Measurements from ENCODE around the gene ATXN3.
A peak's percentile ranks its signal among the peaks of the same experiment; 100 is the strongest.

ATXN3 gene

DNA sequence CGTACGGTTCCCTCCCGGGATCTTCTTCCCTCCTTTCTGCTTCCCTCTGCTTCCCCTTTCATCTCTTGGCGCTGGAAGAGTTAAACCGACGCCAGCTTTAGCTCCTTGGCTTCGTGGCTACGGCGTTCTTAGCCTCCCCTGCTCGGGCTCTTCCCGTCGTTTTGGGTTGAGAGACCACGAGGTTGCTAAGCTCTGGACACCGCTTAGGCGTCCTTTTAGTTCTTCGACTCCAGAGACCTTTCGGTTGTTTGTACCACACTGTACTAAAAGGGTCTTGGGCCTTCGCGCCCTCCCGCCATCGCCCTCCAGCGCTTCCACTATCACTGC is 15.9 kb upstream of the ATXN3 start:
- no peaks in the 10 kb centered on the region for H3K9me2 ChIP-seq (replicated peaks; ENCODE audit: insufficient read depth, low read length)
- peak overlapping the region; percentile 70 for H3K27ac ChIP-seq (ENCODE audit: low read depth, low read length)
- H3K9ac ChIP-seq (ENCODE audit: low read length) = peak overlapping the region; percentile 99
- H3K4me2 ChIP-seq (ENCODE audit: low read depth, low read length, poor library complexity, severe bottlenecking) = peak overlapping the region; percentile 66
- H3K79me2 ChIP-seq (ENCODE audit: insufficient read depth, low read length) = peaks cover 59% of the 10 kb centered on the region
- peaks cover 21% of the 10 kb centered on the region; the same call in 1 of the 2 replicates for H3K36me3 ChIP-seq (ENCODE audit: low read length)
- H2AFZ ChIP-seq (ENCODE audit: low read depth, low read length, severe bottlenecking) = peak overlapping the region; percentile 92
- H3K4me3 ChIP-seq (ENCODE audit: insufficient read depth, low read length, poor library complexity, severe bottlenecking) = peak overlapping the region; percentile 71
- no peaks in the 10 kb centered on the region for H4K20me1 ChIP-seq (ENCODE audit: low read depth, low read length)
- H3F3A ChIP-seq (ENCODE audit: insufficient read depth) = 0 out of 2 replicates have a peak, but pooled peaks cover 5% of the 10 kb centered on the region
- H3K9me3 ChIP-seq (ENCODE audit: insufficient read depth, low read length) = no peaks in the 10 kb centered on the region
- H3K27me3 ChIP-seq (ENCODE audit: low read length) = no peaks in the 10 kb centered on the region
- TF ChIP-seq EZH2phosphoT487 (conservative IDR thresholded peaks at IDR 0.05; ENCODE audit: low read length) = no peak
- TF ChIP-seq, protein P1, sequence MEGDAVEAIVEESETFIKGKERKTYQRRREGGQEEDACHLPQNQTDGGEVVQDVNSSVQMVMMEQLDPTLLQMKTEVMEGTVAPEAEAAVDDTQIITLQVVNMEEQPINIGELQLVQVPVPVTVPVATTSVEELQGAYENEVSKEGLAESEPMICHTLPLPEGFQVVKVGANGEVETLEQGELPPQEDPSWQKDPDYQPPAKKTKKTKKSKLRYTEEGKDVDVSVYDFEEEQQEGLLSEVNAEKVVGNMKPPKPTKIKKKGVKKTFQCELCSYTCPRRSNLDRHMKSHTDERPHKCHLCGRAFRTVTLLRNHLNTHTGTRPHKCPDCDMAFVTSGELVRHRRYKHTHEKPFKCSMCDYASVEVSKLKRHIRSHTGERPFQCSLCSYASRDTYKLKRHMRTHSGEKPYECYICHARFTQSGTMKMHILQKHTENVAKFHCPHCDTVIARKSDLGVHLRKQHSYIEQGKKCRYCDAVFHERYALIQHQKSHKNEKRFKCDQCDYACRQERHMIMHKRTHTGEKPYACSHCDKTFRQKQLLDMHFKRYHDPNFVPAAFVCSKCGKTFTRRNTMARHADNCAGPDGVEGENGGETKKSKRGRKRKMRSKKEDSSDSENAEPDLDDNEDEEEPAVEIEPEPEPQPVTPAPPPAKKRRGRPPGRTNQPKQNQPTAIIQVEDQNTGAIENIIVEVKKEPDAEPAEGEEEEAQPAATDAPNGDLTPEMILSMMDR (IDR thresholded peaks at IDR 0.05; ENCODE audit: insufficient read depth, low read length, poor library complexity, severe bottlenecking) = no peak

DNA sequence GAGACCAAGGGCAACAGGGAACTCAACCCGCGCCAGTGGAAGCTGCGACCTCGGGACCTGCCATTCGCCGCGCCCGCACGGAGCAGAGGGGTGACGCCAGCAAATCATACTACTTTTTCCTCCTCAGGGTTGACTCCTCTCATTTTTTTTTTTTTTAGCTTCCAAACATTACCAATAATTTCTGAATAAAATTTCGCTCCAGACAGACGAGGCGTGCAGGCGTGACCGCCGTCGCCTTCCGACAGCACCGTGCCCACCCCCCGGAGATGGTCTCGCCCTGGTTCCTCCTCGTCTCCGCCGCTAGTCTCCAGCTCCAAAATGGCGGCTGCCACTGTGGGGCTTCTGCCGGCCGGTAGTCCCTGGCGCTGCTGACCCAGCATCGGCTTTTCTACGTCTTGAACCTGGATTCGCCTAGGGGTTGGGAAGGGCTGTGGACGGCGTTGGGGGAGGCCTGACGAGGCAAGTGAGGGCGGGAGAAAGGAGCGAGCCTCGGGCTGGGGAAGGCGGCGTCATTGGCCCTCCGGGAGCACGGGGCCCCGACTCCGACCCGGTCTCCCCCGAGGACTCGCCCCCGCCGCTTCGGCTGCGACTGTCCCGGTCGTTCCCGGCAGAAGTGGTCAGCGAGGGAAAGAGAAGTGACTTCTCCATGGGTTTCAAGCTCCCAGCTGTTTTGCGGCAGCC is 15.4 kb upstream of the ATXN3 start, which contains the start of the genes CPSF2 and NDUFB1:
Gene CPSF2, plus strand, starts transcription at position 300 of the 681 bp plus-strand sequence. CDS start 9,016 bp downstream, outside the sequence.
Gene NDUFB1, minus strand, starts transcription at position 37 of the 681 bp plus-strand sequence. CDS start 4,069 bp downstream, outside the sequence.
- no peaks in the 10 kb centered on the region for H3K9me2 ChIP-seq (replicated peaks; ENCODE audit: insufficient read depth, low read length)
- peak within 1 kb of the TSS; percentile 99 for H3K9ac ChIP-seq (ENCODE audit: low read length)
- H4K20me1 ChIP-seq (ENCODE audit: low read depth, low read length) = no peaks in the 10 kb centered on the region
- H3K4me2 ChIP-seq (ENCODE audit: low read depth, low read length, poor library complexity, severe bottlenecking) = peak within 1 kb of the TSS; percentile 66
- peaks cover 21% of the 10 kb centered on the region; the same call in 1 of the 2 replicates for H3K36me3 ChIP-seq (ENCODE audit: low read length)
- H3K27me3 ChIP-seq (ENCODE audit: low read length) = no peaks in the 10 kb centered on the region
- no peaks in the 10 kb centered on the region for H3K9me3 ChIP-seq (ENCODE audit: insufficient read depth, low read length)
- H3K4me3 ChIP-seq (ENCODE audit: insufficient read depth, low read length, poor library complexity, severe bottlenecking) = peak within 1 kb of the TSS; percentile 71
- peaks cover 59% of the 10 kb centered on the region for H3K79me2 ChIP-seq (ENCODE audit: insufficient read depth, low read length)
- 0 out of 2 replicates have a peak, but pooled peaks cover 5% of the 10 kb centered on the region for H3F3A ChIP-seq (ENCODE audit: insufficient read depth)
- H3K27ac ChIP-seq (ENCODE audit: low read depth, low read length) = peak within 1 kb of the TSS; percentile 70
- no peak for TF ChIP-seq EZH2phosphoT487 (conservative IDR thresholded peaks at IDR 0.05; ENCODE audit: low read length)
- TF ChIP-seq, protein P1 (IDR thresholded peaks at IDR 0.05; ENCODE audit: insufficient read depth, low read length, poor library complexity, severe bottlenecking) = no peak
- peak within 1 kb of the TSS; percentile 92 for H2AFZ ChIP-seq (ENCODE audit: low read depth, low read length, severe bottlenecking)

DNA sequence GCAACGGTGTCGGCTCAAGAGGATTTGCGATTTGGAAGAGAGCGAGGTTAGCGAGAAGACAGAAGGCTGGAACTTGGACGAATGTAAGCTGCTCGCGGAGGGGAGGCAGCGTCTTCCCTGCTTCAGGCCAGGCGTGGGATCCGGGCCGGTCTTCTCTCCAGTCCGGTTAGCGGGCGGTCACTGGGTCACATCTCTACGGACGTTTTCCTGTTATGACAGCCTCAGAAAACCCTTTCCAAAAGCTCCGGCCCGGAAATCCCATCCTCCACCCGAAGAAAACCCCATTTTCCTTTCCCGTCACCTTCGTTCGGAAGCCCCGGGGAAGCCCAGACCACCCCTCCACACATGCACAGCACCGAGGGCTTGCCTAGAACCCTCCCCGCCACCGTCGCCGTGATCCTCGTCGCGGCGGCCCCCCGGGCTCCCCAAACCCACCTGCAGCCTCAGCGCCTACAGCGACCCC is 14.9 kb upstream of the ATXN3 start:
- Histone ChIP-seq H3K9me3 (ENCODE audit: insufficient read depth, low read length) (no peaks in the 10 kb centered on the region), H3K36me3 (ENCODE audit: low read length) (peaks cover 20% of the 10 kb centered on the region; the same call in 1 of the 2 replicates), H2AFZ (ENCODE audit: low read depth, low read length, severe bottlenecking) (peak overlapping the region; percentile 92), H3K9me2 (replicated peaks; ENCODE audit: insufficient read depth, low read length) (no peaks in the 10 kb centered on the region), H3K9ac (ENCODE audit: low read length) (peak overlapping the region; percentile 99), H3K27me3 (ENCODE audit: low read length) (no peaks in the 10 kb centered on the region), H3K4me2 (ENCODE audit: low read depth, low read length, poor library complexity, severe bottlenecking) (peak overlapping the region; percentile 66), H3K27ac (ENCODE audit: low read depth, low read length) (peak overlapping the region; percentile 70), H3K79me2 (ENCODE audit: insufficient read depth, low read length) (peaks cover 59% of the 10 kb centered on the region), H3K4me3 (ENCODE audit: insufficient read depth, low read length, poor library complexity, severe bottlenecking) (peak overlapping the region; percentile 71), H4K20me1 (ENCODE audit: low read depth, low read length) (no peaks in the 10 kb centered on the region), H3F3A (ENCODE audit: insufficient read depth) (0 out of 2 replicates have a peak, but pooled peaks cover 6% of the 10 kb centered on the region)
- TF ChIP-seq, protein P1 (IDR thresholded peaks at IDR 0.05; ENCODE audit: insufficient read depth, low read length, poor library complexity, severe bottlenecking) = no peak
- TF ChIP-seq EZH2phosphoT487 (conservative IDR thresholded peaks at IDR 0.05; ENCODE audit: low read length) = no peak

Measured in SU-DHL-6 (cell line).